Osteoblast (primary cell): ENCODE data around the gene MYL12A. TPM values are rescaled to one million over a fixed set of nuclear protein-coding genes. Genes with fewer than 3 reads are reported as not detected.
A peak's percentile ranks its signal among the peaks of the same experiment; 100 is the strongest.

Experiments
- DNase-seq: peaks from one replicate; pipeline ENCODE4 v3.0.0; 2011; ENCODE audit warnings: low spot score, mixed read lengths; ENCODE audit not compliant: insufficient read length; ENCODE audit errors: missing footprints
- H2AFZ ChIP-seq: 2 replicates; pipeline ENCODE4 v1.6.0; 2011; ENCODE audit warnings: mild to moderate bottlenecking, low read length
- H3K27ac ChIP-seq: 2 replicates; pipeline ENCODE4 v1.5.1; 2011; ENCODE audit warnings: mild to moderate bottlenecking, low read depth, low read length, moderate library complexity
- H3K27me3 ChIP-seq: 2 replicates; pipeline ENCODE4 v1.6.0; 2012; ENCODE audit warnings: mild to moderate bottlenecking, control low read depth, inconsistent platforms, low read length, moderate library complexity; ENCODE audit not compliant: insufficient read depth
- H3K36me3 ChIP-seq: 2 replicates; pipeline ENCODE4 v1.5.1; 2011; ENCODE audit warnings: mild to moderate bottlenecking, low read length, control low read depth, moderate library complexity; ENCODE audit not compliant: insufficient read depth
- H3K4me1 ChIP-seq: 2 replicates; pipeline ENCODE4 v1.5.1; 2011; ENCODE audit warnings: mild to moderate bottlenecking, low read length, control low read depth, moderate library complexity; ENCODE audit not compliant: insufficient read depth
- H3K4me2 ChIP-seq: 2 replicates; pipeline ENCODE4 v1.6.0; 2011; ENCODE audit warnings: mild to moderate bottlenecking, low read length; ENCODE audit not compliant: insufficient read depth
- H3K4me3 ChIP-seq: fragments of 200-600 bp; sonication (generic); 3 replicates; pipeline ENCODE4 v1.5.1; 2012; ENCODE audit warnings: mild to moderate bottlenecking, low read length, inconsistent platforms; ENCODE audit not compliant: insufficient read depth
- H3K79me2 ChIP-seq: 2 replicates; pipeline ENCODE4 v1.6.0; 2012; ENCODE audit warnings: mild to moderate bottlenecking, low read length, control low read depth, inconsistent platforms; ENCODE audit not compliant: insufficient read depth
- H3K9me3 ChIP-seq: 2 replicates; pipeline ENCODE4 v1.5.1; 2011; ENCODE audit warnings: low read depth, low read length, control low read depth
- H4K20me1 ChIP-seq: 2 replicates; pipeline ENCODE4 v1.6.0; 2012; ENCODE audit warnings: mild to moderate bottlenecking, low read length, control low read depth; ENCODE audit not compliant: insufficient read depth
- total RNA-seq: library from RNA; depleted of rRNA; stranded (reverse); fragments of >200 nt; gene quantifications from 2 replicates; pipeline ENCODE4 v1.2.3, GENCODE V29; 2012
- TF ChIP-seq, protein P1 (sequence below): IDR thresholded peaks from 2 replicates; pipeline ENCODE4 v1.5.1; 2011; ENCODE audit warnings: mild to moderate bottlenecking, low read depth, low read length, moderate library complexity; ENCODE audit errors: extremely low read depth

MYL12A gene
- total RNA-seq, 1 donor = 572 TPM

DNA sequence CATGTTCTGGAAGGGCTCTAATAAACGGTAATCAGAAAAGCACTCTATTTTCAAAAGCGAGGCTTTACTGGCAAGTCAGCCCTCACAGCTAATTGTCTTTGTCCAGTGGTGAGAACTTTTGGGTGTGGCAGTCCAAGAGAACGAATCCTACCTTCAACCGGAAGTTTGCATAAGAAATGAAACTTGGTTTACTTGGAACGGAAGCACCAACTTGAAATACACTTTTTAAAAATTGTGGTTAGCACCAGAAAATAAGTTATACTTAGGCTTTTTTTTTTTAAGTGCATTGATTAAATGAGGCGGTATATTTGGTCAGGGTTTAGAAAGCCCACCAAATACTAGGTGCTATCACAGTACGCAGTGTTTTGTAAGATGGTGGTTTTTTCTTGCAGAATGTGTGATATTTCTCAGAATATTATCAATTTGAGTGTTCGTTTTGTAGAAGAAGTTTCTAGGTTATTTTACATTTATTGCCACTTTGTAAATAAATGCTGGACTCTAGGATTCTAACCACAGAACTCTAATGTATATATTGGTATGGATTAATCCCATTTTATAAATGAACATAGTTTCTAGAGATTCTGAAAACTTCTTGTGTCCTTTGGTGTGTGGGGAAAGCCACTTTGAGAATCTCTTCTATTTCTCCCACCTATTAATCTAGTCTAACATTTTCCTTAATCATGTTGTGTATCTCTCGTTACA is 1.2 kb downstream of the MYL12A start:
- Histone ChIP-seq H3K4me3 (peak overlapping the region; percentile 92), H3K27me3 (no peaks in the 10 kb centered on the region), H3K4me2 (peak overlapping the region; percentile 97), H3K36me3 (peaks cover 26% of the 10 kb centered on the region), H3K4me1 (peaks cover 47% of the 10 kb centered on the region), H3K9me3 (no peaks in the 10 kb centered on the region), H3K27ac (peak overlapping the region; percentile 98), H3K79me2 (peaks cover 59% of the 10 kb centered on the region), H2AFZ (no peak overlapping the region), H4K20me1 (peaks cover 15% of the 10 kb centered on the region)
- no peak for DNase-seq
- TF ChIP-seq, protein P1, sequence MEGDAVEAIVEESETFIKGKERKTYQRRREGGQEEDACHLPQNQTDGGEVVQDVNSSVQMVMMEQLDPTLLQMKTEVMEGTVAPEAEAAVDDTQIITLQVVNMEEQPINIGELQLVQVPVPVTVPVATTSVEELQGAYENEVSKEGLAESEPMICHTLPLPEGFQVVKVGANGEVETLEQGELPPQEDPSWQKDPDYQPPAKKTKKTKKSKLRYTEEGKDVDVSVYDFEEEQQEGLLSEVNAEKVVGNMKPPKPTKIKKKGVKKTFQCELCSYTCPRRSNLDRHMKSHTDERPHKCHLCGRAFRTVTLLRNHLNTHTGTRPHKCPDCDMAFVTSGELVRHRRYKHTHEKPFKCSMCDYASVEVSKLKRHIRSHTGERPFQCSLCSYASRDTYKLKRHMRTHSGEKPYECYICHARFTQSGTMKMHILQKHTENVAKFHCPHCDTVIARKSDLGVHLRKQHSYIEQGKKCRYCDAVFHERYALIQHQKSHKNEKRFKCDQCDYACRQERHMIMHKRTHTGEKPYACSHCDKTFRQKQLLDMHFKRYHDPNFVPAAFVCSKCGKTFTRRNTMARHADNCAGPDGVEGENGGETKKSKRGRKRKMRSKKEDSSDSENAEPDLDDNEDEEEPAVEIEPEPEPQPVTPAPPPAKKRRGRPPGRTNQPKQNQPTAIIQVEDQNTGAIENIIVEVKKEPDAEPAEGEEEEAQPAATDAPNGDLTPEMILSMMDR = no peak

DNA sequence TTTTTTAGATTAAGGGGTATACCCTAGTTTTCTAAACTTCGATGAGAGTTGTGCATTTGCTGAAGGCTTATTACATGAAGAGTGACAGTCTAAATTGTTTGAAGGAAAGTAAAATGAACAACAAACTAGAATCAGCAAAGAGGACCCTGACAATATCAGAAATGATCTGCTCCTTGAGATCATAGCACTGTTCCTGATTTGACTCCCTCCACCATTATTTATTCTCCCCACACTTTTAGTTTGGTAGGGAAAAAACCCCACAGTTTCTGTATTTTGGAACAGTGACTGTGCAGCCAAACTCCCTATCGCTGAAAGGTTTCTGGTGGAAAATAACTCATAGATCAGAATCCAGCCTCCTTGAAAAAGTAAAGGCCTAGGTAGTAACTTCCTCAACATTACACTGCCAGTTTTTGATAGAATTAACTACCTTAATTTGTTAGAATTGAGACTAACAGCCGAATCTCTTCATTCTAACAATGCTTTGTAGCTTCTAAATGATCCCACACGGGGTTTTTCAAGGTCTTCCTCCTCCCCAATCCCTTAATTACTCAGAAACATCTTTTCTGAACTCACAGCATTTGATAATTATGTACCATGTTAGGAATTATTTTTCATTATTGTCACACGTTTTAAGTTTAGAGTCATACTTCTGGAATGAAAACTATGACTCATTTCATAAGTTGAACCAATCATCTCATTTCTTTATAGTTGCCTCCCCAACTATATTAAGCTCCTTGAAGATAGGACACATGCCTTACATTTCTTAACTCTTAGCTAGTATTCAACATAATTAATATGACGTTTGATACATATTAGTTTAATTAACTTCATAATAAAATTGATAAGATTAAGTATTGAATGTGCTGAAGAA is 2.9 kb downstream of the MYL12A start:
- TF ChIP-seq, protein P1 = no peak
- peak overlapping the region; percentile 51 for H3K4me3 ChIP-seq
- H3K4me1 ChIP-seq = peaks cover 46% of the 10 kb centered on the region
- peaks cover 42% of the 10 kb centered on the region for H3K36me3 ChIP-seq
- peak overlapping the region; percentile 97 for H3K4me2 ChIP-seq
- no peak overlapping the region for H2AFZ ChIP-seq
- peaks cover 22% of the 10 kb centered on the region for H4K20me1 ChIP-seq
- H3K27ac ChIP-seq = peak overlapping the region; percentile 86
- H3K27me3 ChIP-seq = no peaks in the 10 kb centered on the region
- peaks cover 74% of the 10 kb centered on the region for H3K79me2 ChIP-seq
- H3K9me3 ChIP-seq = no peaks in the 10 kb centered on the region
- no peak for DNase-seq

DNA sequence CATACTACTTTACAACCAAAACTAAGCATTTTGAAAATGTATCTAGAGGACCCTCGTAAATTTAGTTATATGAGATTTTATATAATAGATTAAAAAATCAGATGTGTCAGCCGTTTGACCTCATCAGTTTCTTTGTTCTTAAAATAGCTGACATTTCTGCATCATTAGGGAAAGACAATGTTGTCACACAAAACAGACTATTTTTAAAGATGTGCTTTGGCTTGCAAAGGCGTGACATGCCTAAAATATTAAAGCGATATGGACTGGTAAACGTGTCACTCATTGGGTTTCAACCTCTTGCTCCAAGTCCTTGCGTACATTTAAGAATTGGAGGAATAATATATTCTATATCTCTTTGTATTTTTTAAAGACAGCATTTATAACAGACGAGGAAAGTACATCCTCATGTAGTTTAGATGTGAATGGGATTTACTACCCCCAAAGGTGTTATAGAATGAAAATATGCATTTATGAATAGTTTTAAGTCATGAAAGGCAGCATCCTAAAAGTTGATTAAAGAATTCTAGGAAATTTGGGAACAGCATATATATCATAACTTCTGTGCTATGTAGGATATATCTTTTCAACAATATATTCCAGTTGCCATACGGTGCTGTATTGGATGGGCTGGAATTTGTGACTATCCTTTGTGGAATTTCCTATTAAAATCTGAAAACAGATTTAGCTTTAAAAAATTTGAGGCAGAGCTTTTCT is 3.8 kb downstream of the MYL12A start:
- Histone ChIP-seq H2AFZ (no peak overlapping the region), H3K9me3 (no peaks in the 10 kb centered on the region), H3K27ac (peak overlapping the region; percentile 86), H3K36me3 (peaks cover 51% of the 10 kb centered on the region), H3K4me1 (peaks cover 49% of the 10 kb centered on the region), H3K4me3 (peak overlapping the region; percentile 6), H3K27me3 (no peaks in the 10 kb centered on the region), H3K79me2 (peaks cover 74% of the 10 kb centered on the region), H3K4me2 (peak overlapping the region; percentile 97), H4K20me1 (peaks cover 22% of the 10 kb centered on the region)
- DNase-seq = no peak
- TF ChIP-seq, protein P1 = no peak

DNA sequence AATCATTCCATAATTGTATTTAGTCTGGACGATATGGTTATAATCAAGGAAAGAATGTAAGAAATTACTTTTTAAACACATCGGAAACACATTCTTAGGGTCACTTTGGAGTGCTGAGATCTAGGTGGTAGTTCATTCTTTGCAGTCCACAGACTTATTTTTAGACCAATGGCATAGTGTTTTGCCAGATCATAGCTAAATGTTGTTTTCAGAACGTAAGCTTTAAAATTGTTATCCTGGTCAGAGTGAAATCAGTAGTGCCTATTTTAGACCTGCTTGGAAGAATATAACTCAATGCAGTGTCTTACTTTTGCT is 4.3 kb downstream of the MYL12A start:
- Histone ChIP-seq H3K9me3 (no peaks in the 10 kb centered on the region), H3K79me2 (peaks cover 75% of the 10 kb centered on the region), H2AFZ (no peak overlapping the region), H3K4me2 (peak overlapping the region; percentile 97), H3K27ac (peak overlapping the region; percentile 86), H3K4me1 (peaks cover 54% of the 10 kb centered on the region), H3K36me3 (peaks cover 56% of the 10 kb centered on the region), H3K27me3 (no peaks in the 10 kb centered on the region), H3K4me3 (peak overlapping the region; percentile 6), H4K20me1 (peaks cover 22% of the 10 kb centered on the region)
- DNase-seq = no peak
- TF ChIP-seq, protein P1 = no peak
